Sigmoid colon (tissue), 7 donors: ENCODE measurements around the gene CES3. TPM values are rescaled to one million over a fixed set of nuclear protein-coding genes. Genes with fewer than 3 reads are reported as not detected.
"Not testable (repeated sequence)": the region's sequence is repeated elsewhere in the genome, so short reads cannot be mapped to it uniquely, and the experiment has no call there.

Experiments
- DNase-seq: peaks from one replicate; pipeline ENCODE4 v3.0.0-alpha.2; 2019
- H3K27ac ChIP-seq, 4 donors: fragments of 200-600 bp; sonication (generic); one replicate each; pipeline ENCODE4 v1.5.1; 2016 to 2019; ENCODE audit warnings: mild to moderate bottlenecking in 1 of 4
- H3K27me3 ChIP-seq, 3 donors: fragments of 200-600 bp; sonication (generic); one replicate each; pipeline ENCODE4 v1.5.1; 2019; ENCODE audit warnings: mild to moderate bottlenecking in 1 of 3
- H3K36me3 ChIP-seq, 4 donors: fragments of 200-600 bp; sonication (generic); one replicate each; pipeline ENCODE4 v1.5.1; 2016 to 2019
- H3K4me1 ChIP-seq, 4 donors: fragments of 200-600 bp; sonication (generic); one replicate each; pipeline ENCODE4 v1.5.1; 2017 to 2019
- H3K4me3 ChIP-seq, 4 donors: fragments of 200-600 bp; sonication (generic); one replicate each; pipeline ENCODE4 v1.5.1; 2017 to 2019; ENCODE audit warnings: mild to moderate bottlenecking in 2 of 4, moderate library complexity in 1 of 4
- H3K9me3 ChIP-seq, 4 donors: fragments of 200-600 bp in 3 of 4; sonication (generic) in 3 of 4; one replicate each; pipeline versions ENCODE4 v1.5.1 to v1.6.1; 2013 to 2019
- EP300 ChIP-seq, 4 donors: sonication (generic); formaldehyde crosslinking; IDR thresholded peaks; one replicate each; pipeline ENCODE4 v1.6.1; 2017; ENCODE audit warnings: antibody characterized with exemption in 4 of 4
- POLR2A ChIP-seq, 2 donors: fragments of 450-650 bp; IDR thresholded peaks; one replicate each; pipeline ENCODE4 v1.6.1; 2016; ENCODE audit warnings: antibody characterized with exemption in 2 of 2, mild to moderate bottlenecking in 2 of 2, moderate library complexity in 2 of 2
- POLR2AphosphoS5 ChIP-seq, 4 donors: sonication (generic); formaldehyde crosslinking; IDR thresholded peaks; one replicate each; pipeline ENCODE4 v1.6.1; 2017; ENCODE audit warnings: antibody characterized with exemption in 4 of 4
- WGBS, 2 donors: extraction: QIAGEN DNeasy Blood & Tissue Kit; methylation state at CpG; one replicate each; pipeline ENCODE4 v1.1.7; 2013; 5-methylcytosine and 5-hydroxymethylcytosine counted together
- intact Hi-C: fragments of 100-400 bp; cut with DNase I; formaldehyde crosslinking; loops from one replicate; pipeline ENCODE4 v1.15.1; 2023
- polyA plus RNA-seq, 3 donors: library from polyadenylated mRNA; stranded (reverse); fragments of 200-250 nt; gene quantifications; one replicate each; pipeline ENCODE4 v1.2.3, GENCODE V29; 2013
- total RNA-seq, 4 donors: library from RNA; depleted of rRNA; stranded (reverse); fragments of >200 nt; gene quantifications; one replicate each; pipeline ENCODE4 v1.1.0, GENCODE V29; 2016
- TF ChIP-seq, protein P1 (sequence below), 4 experiments: fragments of 450-650 bp in 3 of 4; fragments of 200-600 bp in 1 of 4; IDR thresholded peaks; one replicate each; pipeline ENCODE4 v1.5.1; 2016 to 2019; ENCODE audit warnings: antibody characterized with exemption in 4 of 4, mild to moderate bottlenecking in 3 of 4, moderate library complexity in 2 of 4
- donor health status: healthy with polysubstance abuse.
- donor health status: Bipolar disorder and iron deficiency.
- donor health status: healthy.

The CES3 gene
- total and polyA plus RNA-seq, 7 donors, result 0.16 to 48.4 (median 6.7) TPM; not detected in 1

DNA sequence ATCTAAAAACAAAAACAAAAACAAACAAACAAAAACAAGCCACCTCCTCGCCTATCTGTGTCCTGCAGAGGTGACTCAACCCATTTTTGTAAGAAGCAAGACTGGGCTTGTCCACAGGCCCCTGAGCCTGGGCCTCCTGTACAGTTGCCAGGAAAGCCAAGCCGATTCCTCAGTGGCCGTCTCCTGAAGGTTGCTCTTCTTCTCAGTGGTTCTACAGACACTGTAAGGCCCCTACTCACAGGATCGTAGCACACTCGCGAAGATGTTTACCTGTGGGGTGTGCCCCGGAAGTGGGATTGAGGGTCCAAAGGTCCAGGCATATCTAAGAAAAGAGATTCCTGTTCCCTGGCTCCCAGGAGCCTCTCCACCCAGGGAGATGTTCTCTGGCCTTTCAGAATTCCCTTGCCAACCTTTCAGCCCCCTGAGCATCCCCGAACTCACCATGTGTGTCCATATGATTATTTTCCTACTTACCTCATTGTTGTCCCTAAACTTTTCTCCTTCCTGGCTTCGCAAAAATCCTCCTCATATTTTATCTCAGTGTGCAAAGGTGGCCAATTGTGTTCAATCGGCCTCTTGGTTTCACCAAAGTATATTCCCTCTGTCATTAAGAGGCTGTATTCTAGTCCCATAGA is 7.5 kb upstream of the CES3 start:
- Histone ChIP-seq H3K27me3 (peaks cover 0 to 51% (median 3%) of the 10 kb centered on the region in 3 donors), H3K4me1 (peaks cover 0 to 7% (median 7%) of the 10 kb centered on the region in 4 donors), H3K9me3 (no peaks in the 10 kb centered on the region), H3K36me3 (no peaks in the 10 kb centered on the region), H3K4me3 (no peak overlapping the region), H3K27ac (no peak overlapping the region)
- WGBS, 2 donors, result 17 to 67% methylated on average over 10 of the region's 10 CpGs
- intact Hi-C loops, result no loop called here
- TF ChIP-seq POLR2A (IDR thresholded peaks at IDR 0.05) (peak in 1 of 2 donors; percentile 9), EP300 (IDR thresholded peaks at IDR 0.05) (no peak), POLR2AphosphoS5 (IDR thresholded peaks at IDR 0.05) (no peak)
- TF ChIP-seq, protein P1, sequence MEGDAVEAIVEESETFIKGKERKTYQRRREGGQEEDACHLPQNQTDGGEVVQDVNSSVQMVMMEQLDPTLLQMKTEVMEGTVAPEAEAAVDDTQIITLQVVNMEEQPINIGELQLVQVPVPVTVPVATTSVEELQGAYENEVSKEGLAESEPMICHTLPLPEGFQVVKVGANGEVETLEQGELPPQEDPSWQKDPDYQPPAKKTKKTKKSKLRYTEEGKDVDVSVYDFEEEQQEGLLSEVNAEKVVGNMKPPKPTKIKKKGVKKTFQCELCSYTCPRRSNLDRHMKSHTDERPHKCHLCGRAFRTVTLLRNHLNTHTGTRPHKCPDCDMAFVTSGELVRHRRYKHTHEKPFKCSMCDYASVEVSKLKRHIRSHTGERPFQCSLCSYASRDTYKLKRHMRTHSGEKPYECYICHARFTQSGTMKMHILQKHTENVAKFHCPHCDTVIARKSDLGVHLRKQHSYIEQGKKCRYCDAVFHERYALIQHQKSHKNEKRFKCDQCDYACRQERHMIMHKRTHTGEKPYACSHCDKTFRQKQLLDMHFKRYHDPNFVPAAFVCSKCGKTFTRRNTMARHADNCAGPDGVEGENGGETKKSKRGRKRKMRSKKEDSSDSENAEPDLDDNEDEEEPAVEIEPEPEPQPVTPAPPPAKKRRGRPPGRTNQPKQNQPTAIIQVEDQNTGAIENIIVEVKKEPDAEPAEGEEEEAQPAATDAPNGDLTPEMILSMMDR (IDR thresholded peaks at IDR 0.05), result no peak
- no peak for DNase-seq

- Histone ChIP-seq H3K4me1 (peaks cover 0 to under 1% (median under 1%) of the 10 kb centered on the region in 4 donors), H3K4me3 (no peak overlapping the region), H3K9me3 (no peaks in the 10 kb centered on the region), H3K27me3 (peaks cover 0 to 45% (median 3%) of the 10 kb centered on the region in 3 donors), H3K27ac (no peak overlapping the region), H3K36me3 (no peaks in the 10 kb centered on the region)
- WGBS, 2 donors, result 8 to 23% methylated on average over 8 of the region's 8 CpGs
- DNase-seq, result peak; percentile 79
- no peak for TF ChIP-seq POLR2AphosphoS5 (IDR thresholded peaks at IDR 0.05)
- TF ChIP-seq, protein P1 (IDR thresholded peaks at IDR 0.05), result peak; percentile 31 to 76 (median 68)
- intact Hi-C loops, result no loop called here
These were observed 6.9 kb upstream of the CES3 start for GRCh38 chr16:66954097-66954659.

- WGBS, 2 donors, result 24 to 65% methylated on average over 17 of the region's 17 CpGs
- DNase-seq, H3K4me3 ChIP-seq, intact Hi-C loops, H3K4me1 ChIP-seq, H3K9me3 ChIP-seq, H3K36me3 ChIP-seq, H3K27ac ChIP-seq: not testable (repeated sequence)
- H3K27me3 ChIP-seq, result peaks cover 0 to 32% (median 0%) of the 10 kb centered on the region in 3 donors
These were observed 5.5 kb upstream of the CES3 start for GRCh38 chr16:66955363-66956153.

- intact Hi-C loops, result not testable (repeated sequence)
- 15 to 68% methylated on average over 1 of the region's 1 CpG for WGBS, 2 donors
These were observed 5.0 kb upstream of the CES3 start for GRCh38 chr16:66956154-66956457.

DNA sequence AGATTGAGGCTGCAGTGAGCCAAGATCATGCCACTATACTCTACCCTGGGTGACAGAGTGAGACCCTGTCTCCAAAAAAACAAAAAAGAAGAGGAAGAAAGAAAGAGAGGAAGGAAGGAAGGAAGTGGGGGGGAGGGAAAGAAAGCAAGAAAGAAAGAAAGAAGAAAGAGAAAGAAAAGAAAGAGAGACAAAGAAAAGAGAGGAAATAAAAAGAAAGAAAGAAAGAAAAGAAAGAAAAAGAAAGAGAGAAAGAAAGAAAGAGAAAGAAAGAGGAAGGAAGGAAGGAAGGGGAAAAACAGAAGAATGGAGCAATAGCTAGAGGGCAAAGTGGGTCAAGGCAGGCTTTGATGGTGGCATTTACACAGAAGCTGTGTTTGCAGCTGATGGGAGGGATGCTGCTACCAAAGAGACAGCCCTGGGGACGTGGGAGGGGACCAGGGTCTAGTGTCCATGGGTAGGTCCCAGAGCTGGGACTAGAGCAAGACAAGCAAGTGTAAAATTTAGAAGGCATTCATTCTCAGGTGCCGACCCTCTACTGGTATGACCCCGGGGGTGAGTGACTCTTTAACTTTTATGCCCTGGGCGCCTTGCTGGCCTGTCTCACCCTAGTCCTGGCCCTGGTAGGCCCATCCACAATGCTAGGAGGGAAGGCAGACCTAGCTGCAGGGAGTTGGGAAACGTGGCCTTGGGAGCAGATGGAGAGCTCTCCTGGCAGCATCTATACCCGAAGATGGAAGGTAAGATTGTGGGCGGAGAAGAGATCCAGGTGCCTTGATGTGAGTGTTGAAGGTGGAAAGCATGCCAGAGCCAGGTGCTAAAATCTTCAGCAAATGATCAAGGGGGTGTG is 2.0 kb upstream of the CES3 start:
- no peaks in the 10 kb centered on the region for H3K4me1 ChIP-seq
- H3K9me3 ChIP-seq, result no peaks in the 10 kb centered on the region
- intact Hi-C loops, result no loop called here
- no peaks in the 10 kb centered on the region for H3K36me3 ChIP-seq
- H3K27me3 ChIP-seq, result no peaks in the 10 kb centered on the region
- 41 to 70% methylated on average over 7 of the region's 7 CpGs for WGBS, 2 donors
- TF ChIP-seq, protein P1 (IDR thresholded peaks at IDR 0.05), result no peak
- no peak for TF ChIP-seq POLR2AphosphoS5 (IDR thresholded peaks at IDR 0.05)
- no peak for TF ChIP-seq EP300 (IDR thresholded peaks at IDR 0.05)
- TF ChIP-seq POLR2A (IDR thresholded peaks at IDR 0.05), result no peak
- H3K27ac ChIP-seq, result no peak overlapping the region
- DNase-seq, result no peak
- H3K4me3 ChIP-seq, result no peak overlapping the region

More at GRCh38 chr16:66956154-66956457, 5.0 kb upstream of the CES3 start:
- DNase-seq, H3K4me1 ChIP-seq, H3K27ac ChIP-seq, H3K36me3 ChIP-seq, H3K9me3 ChIP-seq, H3K4me3 ChIP-seq: not testable (repeated sequence)
- peaks cover 0 to 26% (median 0%) of the 10 kb centered on the region in 3 donors for H3K27me3 ChIP-seq
